GM19324 (cell line): ENCODE data around the gene COL16A1.

Experiments
- ATAC-seq: cut with Tn5 transposase; IDR thresholded peaks from one replicate; pipeline ENCODE4 v1.9.1; 2021; ENCODE audit warnings: mild to moderate bottlenecking, moderate library complexity; ENCODE audit not compliant: unreplicated experiment, low FRiP score

COL16A1 gene

GRCh38 chr1:31627930-31628559 is 75.8 kb downstream of the COL16A1 start:
- no peak for ATAC-seq

DNA sequence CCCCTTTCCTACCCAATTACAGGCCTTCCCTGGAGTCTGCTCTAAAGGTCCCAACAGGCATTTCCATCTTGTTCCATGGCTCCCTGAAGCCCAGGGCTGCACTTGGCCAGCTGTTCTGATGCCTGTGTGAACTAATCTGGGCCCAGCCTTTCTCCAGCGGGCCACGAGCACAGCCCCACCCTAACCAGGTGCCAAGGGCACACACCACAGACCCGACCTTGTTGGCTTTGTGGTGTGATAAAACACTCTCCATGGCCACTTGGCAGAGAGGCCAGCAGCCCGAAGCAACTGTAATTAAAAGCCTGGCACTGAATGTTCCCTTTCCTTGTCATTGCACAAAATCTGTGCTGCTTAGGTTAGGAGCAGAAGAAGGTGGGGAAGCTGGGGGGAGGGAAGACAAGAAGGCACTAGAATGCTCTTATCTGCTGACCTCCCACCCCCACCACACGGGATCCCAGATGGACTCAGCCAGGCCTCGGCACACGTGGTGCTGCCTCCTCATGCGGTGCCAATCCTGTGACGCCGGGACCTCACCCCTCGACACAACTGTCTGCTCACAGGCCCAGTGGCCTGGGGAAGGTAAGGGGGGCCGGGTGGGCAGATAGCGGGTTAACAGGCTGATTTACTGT is 76.4 kb downstream of the COL16A1 start:
- no peak for ATAC-seq

- no peak for ATAC-seq
Observed at GRCh38 chr1:31626223-31627207, 77.3 kb downstream of the COL16A1 start.

GRCh38 chr1:31625561-31626222 is 78.1 kb downstream of the COL16A1 start:
- ATAC-seq: no peak

GRCh38 chr1:31624731-31625514 is 78.9 kb downstream of the COL16A1 start:
- ATAC-seq: no peak

GRCh38 chr1:31624309-31624708 is 79.5 kb downstream of the COL16A1 start:
- ATAC-seq: no peak

DNA sequence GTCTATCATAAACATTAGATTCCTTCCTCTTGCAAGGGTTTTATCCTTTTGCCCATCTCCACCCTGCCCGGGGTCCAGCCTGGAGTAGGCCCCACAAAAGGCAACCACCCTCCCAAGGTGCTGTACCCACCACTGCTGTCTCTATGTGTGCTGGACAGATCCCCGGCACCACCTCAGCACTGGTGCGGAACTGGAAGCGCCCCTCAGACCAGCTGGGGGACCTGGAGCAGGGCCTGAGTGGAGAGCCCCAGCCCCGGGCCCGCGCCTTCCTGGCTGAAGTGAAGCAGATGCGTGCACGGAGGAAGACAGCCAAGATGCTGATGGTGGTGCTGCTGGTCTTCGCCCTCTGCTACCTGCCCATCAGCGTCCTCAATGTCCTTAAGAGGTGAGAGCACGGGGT is 80.5 kb downstream of the COL16A1 start:
- no peak for ATAC-seq

DNA sequence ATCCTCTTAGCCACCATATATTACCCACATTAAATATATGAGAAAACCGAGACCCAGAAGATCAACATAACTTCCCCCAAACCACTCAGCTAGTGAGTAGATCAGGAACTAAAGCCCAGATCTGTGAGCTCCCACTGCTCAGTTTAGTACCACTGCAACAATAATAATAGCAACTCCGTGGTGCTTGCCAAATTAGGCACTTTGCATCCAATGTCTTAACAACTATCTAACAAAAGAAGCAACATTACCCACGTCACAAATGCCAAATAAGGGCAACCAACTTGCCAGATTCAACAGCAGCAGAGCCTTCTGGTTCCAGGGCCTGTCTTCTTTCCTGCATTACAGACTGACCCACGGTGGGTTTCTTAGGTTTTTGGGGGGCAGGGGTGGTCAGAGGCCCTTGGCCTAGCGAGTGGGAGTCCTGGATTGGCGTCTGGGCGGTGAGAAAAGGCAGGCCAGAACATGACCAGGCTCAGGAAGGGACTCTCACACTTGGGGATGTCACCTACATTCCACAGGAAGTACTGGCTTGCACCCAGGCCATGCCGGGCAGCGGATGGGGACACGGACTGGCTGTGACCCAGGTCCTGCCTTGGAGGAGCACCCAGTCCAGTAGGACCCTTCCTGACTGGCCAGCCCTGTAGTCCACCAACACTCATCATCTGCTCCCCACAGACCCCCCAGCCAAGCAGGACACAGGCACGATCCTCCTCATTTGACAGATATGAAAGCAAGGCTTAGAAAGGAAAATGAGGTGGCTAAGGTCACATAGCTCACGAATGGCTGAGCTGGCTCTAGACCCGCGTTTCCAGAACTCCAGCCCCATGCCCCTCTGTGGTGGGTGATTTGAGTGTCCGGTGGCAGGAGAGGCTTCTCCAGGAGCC is 81.7 kb downstream of the COL16A1 start:
- no peak for ATAC-seq

- ATAC-seq: no peak
Observed at GRCh38 chr1:31621498-31621820, 82.4 kb downstream of the COL16A1 start.

GRCh38 chr1:31620631-31621497 is 83.0 kb downstream of the COL16A1 start:
- no peak for ATAC-seq

DNA sequence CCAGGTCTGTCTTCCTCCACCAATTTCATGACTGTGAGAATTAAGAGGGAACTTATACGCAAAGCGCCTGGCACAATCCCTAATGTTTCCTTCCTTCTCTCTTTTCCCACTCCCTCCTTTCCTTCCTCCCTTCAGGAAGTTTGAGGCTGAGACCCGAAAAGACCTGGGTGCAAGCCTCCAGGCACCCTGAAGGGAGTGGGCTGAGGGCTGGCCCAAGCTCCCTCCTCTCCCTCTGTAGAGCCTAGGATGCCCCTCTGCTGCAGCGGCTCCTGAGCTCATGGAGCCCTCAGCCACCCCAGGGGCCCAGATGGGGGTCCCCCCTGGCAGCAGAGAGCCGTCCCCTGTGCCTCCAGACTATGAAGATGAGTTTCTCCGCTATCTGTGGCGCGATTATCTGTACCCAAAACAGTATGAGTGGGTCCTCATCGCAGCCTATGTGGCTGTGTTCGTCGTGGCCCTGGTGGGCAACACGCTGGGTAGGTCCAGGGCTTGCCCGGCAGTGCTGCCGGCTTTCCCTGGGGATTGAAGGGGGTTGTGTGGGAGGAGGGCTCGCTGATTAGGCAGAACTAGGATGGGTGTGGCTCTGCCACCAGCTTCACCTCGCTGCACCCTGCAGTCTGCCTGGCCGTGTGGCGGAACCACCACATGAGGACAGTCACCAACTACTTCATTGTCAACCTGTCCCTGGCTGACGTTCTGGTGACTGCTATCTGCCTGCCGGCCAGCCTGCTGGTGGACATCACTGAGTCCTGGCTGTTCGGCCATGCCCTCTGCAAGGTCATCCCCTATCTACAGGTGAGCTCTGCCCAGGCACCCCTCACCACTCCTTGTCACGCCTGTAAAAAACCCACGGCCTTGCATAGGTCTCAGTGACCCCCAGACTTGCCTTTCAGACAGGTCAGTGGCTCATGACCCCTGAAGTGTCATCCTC is 84.6 kb downstream of the COL16A1 start:
- ATAC-seq: no peak

DNA sequence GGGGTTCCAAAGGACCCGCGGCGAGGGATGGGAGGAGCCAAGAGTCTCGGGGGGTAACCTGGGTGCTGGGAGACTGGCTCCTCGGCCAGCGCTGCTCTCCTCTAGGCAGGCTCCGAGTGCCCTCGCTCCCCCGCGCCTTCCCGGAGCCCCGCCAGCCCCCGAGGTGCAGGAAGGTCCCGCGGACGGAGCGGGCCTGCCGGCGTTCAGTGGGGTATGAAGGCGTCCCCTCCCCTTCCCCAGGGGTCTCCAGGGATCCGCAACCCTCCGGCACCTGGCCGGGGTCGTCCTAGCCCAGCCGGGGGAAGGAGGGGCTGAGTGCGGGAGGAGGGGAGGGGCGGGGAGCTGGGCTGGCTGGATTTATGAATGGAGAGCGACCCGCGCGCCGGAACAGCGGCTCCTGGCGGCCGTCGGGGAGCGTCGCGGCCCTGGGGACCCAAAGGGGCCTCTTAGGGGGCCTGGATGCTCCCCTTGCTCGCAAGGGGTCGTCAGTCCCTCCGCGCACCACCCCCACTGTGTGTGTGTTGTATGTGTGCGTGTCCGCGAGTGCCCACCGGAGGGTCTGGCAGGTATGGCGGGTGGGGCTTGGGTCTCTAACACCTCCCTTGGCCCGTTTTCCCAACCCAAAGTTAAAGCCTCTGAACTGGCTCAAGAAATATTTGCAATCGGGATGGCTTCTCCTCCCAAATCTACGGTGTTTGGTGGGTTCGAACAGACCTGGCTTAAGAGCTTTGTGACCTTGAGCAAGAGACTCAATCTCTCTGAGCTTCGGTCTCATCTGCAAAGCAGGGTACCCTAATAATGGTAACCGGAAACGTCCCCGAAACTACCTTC is 85.7 kb downstream of the COL16A1 start:
- ATAC-seq: no peak

GRCh38 chr1:31617218-31617915 is 86.5 kb downstream of the COL16A1 start, which contains the start of gene HCRTR1:
Gene HCRTR1 (plus strand): TSS chr1:31617689. CDS start chr1:31619193, 1,504 bp downstream.
- no peak for ATAC-seq

DNA sequence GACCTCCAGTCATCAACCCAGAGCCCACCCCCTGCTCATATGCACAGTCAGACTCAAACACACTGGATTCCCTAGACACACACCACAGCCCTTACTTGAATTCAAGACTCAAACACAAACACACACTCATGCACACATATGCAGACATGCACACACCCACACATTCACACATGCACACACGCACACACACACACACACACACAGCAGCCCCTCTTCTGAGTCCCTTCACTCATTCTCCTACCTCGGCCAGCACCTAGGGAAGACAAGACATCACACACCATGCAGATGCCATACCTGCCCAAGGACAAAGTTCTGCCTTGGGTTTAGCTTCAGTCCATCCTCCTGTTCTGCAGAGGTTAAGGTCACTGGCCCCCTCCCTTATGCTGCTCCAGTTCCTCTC is 87.9 kb downstream of the COL16A1 start:
- no peak for ATAC-seq

DNA sequence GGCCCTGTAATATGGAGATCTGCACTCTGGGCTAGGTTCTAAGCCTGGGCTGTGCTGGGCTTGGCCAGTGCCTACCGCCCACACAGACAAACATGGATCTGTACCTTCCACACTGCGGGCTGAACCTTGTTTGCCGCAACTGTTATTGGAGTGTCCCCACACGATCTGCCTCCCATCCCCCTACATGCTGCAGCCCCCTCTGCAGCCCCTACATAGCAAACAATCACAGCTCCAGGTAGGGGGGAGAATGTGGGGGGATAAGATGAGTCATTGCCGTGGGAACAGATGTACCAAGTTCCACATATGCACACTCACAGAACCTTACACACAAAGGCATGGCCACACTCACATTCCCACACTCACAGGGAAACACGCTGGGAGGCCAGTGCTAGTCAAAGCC is 88.4 kb downstream of the COL16A1 start:
- no peak for ATAC-seq
